ENCODE measurements around the gene HAGHL.

Gene HAGHL

DNA sequence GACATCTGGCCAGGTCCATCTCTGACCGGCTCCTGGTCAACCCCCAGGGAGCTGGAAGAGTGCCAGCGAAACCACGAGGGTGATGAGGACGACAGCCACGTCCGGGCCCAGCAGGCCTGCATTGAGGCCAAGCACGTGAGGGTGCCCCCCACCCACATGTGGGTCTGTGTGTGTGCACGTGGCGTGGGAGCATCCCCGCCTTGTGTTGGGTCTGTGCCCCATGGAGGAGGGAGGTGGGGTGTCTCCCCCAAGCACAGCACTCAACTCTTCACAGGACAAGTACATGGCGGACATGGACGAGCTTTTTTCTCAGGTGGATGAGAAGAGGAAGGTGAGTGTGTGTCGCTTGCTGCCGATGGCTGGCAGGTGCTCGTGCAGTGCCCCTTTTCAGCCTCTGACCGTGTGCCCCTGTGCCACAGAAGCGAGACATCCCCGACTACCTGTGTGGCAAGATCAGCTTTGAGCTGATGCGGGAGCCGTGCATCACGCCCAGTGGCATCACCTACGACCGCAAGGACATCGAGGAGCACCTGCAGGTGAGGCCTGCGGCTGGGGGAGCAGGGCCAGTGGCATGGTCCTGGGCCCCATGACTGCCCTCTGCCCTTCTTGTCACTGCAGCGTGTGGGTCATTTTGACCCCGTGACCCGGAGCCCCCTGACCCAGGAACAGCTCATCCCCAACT lies 45.0 kb upstream of the HAGHL start:
- H3K36me3 ChIP-seq (ENCODE audit: control insufficient read depth, insufficient read depth, low read length): peaks cover 19% of the 10 kb centered on the region

DNA sequence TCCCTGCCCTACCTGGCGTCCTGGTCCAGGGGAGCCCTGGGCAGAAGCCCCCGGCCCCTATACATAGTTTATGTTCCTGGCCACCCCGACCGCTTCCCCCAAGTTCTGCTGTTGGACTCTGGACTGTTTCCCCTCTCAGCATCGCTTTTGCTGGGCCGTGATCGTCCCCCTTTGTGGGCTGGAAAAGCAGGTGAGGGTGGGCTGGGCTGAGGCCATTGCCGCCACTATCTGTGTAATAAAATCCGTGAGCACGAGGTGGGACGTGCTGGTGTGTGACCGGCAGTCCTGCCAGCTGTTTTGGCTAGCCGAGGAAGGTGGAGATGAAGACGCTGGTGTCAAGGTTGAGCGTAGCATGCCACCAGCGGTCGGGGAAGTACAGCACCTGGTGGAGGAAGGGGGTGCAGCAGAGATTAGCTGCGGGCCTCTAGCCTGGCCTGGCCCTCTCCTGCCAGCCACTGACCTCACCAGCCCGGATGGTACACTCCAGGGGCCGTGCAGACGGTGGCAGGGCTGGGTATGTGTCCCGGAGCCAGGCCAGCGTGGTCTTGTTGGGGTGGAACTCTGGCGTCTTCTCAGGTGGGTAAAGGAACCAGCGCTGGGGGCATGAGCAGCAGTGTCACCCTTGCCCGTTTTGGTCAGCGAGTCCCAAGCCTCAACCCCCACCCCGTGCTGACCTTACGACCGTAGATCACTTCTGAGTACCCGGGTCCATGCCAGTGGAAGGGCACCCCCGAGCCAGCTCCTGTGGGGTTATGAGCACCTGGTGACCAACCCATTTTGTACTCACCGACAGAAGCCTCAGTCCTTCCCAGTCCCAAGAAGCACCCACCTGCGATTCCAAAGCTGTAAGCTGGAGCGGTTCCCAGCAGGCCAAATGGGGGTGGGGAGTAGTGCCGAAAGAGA lies 44.2 kb upstream of the HAGHL start:
- peaks cover 20% of the 10 kb centered on the region for H3K36me3 ChIP-seq (ENCODE audit: control insufficient read depth, insufficient read depth, low read length)
- no peaks in the 10 kb centered on the region for H3K27me3 ChIP-seq (replicated peaks; ENCODE audit: control insufficient read depth, insufficient read depth, low read length, poor library complexity, severe bottlenecking)
- H3K27ac ChIP-seq (ENCODE audit: insufficient read depth, low read length, poor library complexity, severe bottlenecking): no peak overlapping the region
- peaks cover 42% of the 10 kb centered on the region for H3K4me1 ChIP-seq (ENCODE audit: control insufficient read depth, insufficient read depth, low read length, poor library complexity, severe bottlenecking)
- no peaks in the 10 kb centered on the region for H3K9me3 ChIP-seq (ENCODE audit: control insufficient read depth, low read length)
- H3K4me3 ChIP-seq (ENCODE audit: insufficient read depth, low read depth, low read length, poor library complexity, severe bottlenecking): no peak overlapping the region
- no peak for DNase-seq

More for the DNA sequence above, 45.0 kb upstream of the HAGHL start:
- peaks cover 47% of the 10 kb centered on the region for H3K4me1 ChIP-seq (ENCODE audit: control insufficient read depth, insufficient read depth, low read length, poor library complexity, severe bottlenecking)
- no peaks in the 10 kb centered on the region for H3K27me3 ChIP-seq (replicated peaks; ENCODE audit: control insufficient read depth, insufficient read depth, low read length, poor library complexity, severe bottlenecking)
- no peak for DNase-seq
- no peak overlapping the region for H3K4me3 ChIP-seq (ENCODE audit: insufficient read depth, low read depth, low read length, poor library complexity, severe bottlenecking)
- no peak overlapping the region for H3K27ac ChIP-seq (ENCODE audit: insufficient read depth, low read length, poor library complexity, severe bottlenecking)
- H3K9me3 ChIP-seq (ENCODE audit: control insufficient read depth, low read length): no peaks in the 10 kb centered on the region

GRCh38 chr16:683396-684070 lies 43.4 kb upstream of the HAGHL start:
- DNase-seq: no peak
- no peaks in the 10 kb centered on the region for H3K9me3 ChIP-seq (ENCODE audit: control insufficient read depth, low read length)
- peak overlapping the region; percentile 52 for H3K4me3 ChIP-seq (ENCODE audit: insufficient read depth, low read depth, low read length, poor library complexity, severe bottlenecking)
- peaks cover 42% of the 10 kb centered on the region for H3K4me1 ChIP-seq (ENCODE audit: control insufficient read depth, insufficient read depth, low read length, poor library complexity, severe bottlenecking)
- peaks cover 20% of the 10 kb centered on the region for H3K36me3 ChIP-seq (ENCODE audit: control insufficient read depth, insufficient read depth, low read length)
- H3K27me3 ChIP-seq (replicated peaks; ENCODE audit: control insufficient read depth, insufficient read depth, low read length, poor library complexity, severe bottlenecking): no peaks in the 10 kb centered on the region
- peak overlapping the region; percentile 75 for H3K27ac ChIP-seq (ENCODE audit: insufficient read depth, low read length, poor library complexity, severe bottlenecking)

DNA sequence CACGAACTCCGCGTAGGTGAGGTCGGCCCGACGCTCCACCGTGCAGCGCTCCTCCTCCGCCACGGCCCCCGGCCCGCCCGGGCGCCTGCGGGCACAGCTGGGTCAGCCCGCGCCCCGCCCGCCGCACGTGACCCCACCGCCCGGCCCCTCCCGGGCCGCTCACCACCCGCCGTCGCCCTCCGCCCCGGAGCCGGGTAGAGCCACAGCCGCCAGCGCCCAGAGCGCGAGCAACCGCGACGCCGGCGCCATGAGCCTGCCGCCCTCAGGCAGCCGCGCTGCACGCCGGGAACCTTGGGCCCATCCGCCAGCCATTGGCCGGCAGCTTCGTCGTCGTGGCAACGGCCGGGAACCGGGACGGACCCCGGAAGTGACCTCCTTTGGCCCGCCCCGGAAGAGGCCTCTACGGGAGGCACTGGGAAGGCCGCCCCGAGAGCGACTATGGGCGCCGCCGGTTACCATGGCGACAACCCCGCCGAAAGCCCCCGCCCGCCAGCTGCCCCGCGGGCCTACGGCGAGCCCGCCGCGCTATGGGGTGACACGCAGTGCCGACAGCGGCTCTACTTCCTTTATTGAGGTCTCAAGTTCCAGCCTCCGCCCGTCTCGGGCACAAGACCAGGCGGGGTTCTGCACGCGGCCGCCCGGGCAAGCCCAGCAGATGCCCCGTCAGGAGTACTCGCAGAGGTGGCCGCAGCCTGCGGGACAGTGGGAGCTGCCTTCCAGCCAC lies 42.7 kb upstream of the HAGHL start, which contains the start of gene JMJD8:
TSS of gene JMJD8 (minus strand) at position 264 of the 724 bp plus-strand sequence. CDS start at position 249, 15 bp downstream.
- H3K4me3 ChIP-seq (ENCODE audit: insufficient read depth, low read depth, low read length, poor library complexity, severe bottlenecking): peak within 1 kb of the TSS; percentile 52
- peak; percentile 93 to 98 (median 96) for DNase-seq
- no peaks in the 10 kb centered on the region for H3K9me3 ChIP-seq (ENCODE audit: control insufficient read depth, low read length)
- H3K27me3 ChIP-seq (replicated peaks; ENCODE audit: control insufficient read depth, insufficient read depth, low read length, poor library complexity, severe bottlenecking): no peaks in the 10 kb centered on the region
- H3K36me3 ChIP-seq (ENCODE audit: control insufficient read depth, insufficient read depth, low read length): peaks cover 20% of the 10 kb centered on the region
- peak within 1 kb of the TSS; percentile 75 for H3K27ac ChIP-seq (ENCODE audit: insufficient read depth, low read length, poor library complexity, severe bottlenecking)
- H3K4me1 ChIP-seq (ENCODE audit: control insufficient read depth, insufficient read depth, low read length, poor library complexity, severe bottlenecking): peaks cover 40% of the 10 kb centered on the region

DNA sequence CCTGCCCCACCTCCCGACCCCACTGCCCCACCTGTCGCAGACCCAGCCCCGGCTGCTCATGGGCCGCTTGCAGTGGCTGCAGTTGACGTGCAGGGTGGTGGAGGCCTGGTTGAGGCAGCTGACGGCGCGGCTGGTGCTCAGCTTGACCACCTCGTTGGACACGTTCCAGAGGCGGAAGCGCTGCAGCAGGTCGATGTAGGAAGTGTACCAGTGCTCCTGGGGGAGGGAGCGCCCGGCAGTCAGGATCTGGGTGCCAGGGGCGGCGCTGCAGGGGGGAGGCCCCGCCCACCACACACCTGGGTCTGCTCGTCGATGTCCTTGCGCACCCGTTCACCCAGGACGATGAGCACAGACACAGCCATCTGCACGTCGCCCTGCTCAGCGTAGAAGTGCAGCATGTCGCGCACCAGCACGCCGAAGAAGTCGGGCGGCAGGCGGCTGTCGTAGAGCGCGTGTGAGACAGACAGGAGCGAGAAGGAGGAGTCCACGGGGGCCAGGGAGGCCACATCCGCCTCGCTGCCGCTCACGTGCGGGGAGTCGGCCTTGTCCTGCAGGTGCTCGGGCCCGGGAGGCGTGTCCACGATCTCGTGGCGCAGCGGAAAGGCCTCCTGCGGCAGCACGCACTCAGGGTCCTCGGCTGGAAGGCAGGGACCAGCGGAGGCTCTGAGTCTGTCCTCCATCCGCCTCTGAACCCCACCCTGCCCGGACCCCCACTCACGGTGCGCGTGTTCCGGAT lies 41.8 kb upstream of the HAGHL start:
- Histone ChIP-seq H3K4me1 (ENCODE audit: control insufficient read depth, insufficient read depth, low read length, poor library complexity, severe bottlenecking) (peaks cover 43% of the 10 kb centered on the region), H3K36me3 (ENCODE audit: control insufficient read depth, insufficient read depth, low read length) (peaks cover 20% of the 10 kb centered on the region), H3K9me3 (ENCODE audit: control insufficient read depth, low read length) (no peaks in the 10 kb centered on the region), H3K27ac (ENCODE audit: insufficient read depth, low read length, poor library complexity, severe bottlenecking) (peak overlapping the region; percentile 75), H3K27me3 (replicated peaks; ENCODE audit: control insufficient read depth, insufficient read depth, low read length, poor library complexity, severe bottlenecking) (no peaks in the 10 kb centered on the region), H3K4me3 (ENCODE audit: insufficient read depth, low read depth, low read length, poor library complexity, severe bottlenecking) (no peak overlapping the region)
- no peak for DNase-seq

DNA sequence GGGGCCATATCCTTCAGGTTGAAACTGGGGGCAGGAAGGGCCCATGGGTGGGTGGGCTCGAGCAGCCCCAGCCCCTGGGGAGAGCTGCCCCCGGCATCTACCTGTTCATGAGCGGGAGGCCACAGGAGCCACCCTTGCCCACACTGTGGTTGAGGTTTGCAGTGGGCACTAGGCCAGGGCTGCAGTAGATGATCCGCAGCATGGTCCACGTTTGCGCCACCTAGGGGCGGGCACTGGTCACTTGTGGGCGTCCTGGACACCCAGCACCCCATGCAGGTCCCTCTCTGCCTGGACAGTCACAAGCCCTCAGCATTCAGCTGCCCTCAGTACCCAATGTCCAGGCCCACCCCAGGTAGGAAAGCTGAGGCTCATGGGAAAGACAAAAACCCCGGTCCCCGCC lies 40.9 kb upstream of the HAGHL start:
- Histone ChIP-seq H3K36me3 (ENCODE audit: control insufficient read depth, insufficient read depth, low read length) (peaks cover 20% of the 10 kb centered on the region), H3K4me3 (ENCODE audit: insufficient read depth, low read depth, low read length, poor library complexity, severe bottlenecking) (no peak overlapping the region), H3K27ac (ENCODE audit: insufficient read depth, low read length, poor library complexity, severe bottlenecking) (no peak overlapping the region), H3K27me3 (replicated peaks; ENCODE audit: control insufficient read depth, insufficient read depth, low read length, poor library complexity, severe bottlenecking) (no peaks in the 10 kb centered on the region), H3K9me3 (ENCODE audit: control insufficient read depth, low read length) (no peaks in the 10 kb centered on the region), H3K4me1 (ENCODE audit: control insufficient read depth, insufficient read depth, low read length, poor library complexity, severe bottlenecking) (peaks cover 42% of the 10 kb centered on the region)
- no peak for DNase-seq

DNA sequence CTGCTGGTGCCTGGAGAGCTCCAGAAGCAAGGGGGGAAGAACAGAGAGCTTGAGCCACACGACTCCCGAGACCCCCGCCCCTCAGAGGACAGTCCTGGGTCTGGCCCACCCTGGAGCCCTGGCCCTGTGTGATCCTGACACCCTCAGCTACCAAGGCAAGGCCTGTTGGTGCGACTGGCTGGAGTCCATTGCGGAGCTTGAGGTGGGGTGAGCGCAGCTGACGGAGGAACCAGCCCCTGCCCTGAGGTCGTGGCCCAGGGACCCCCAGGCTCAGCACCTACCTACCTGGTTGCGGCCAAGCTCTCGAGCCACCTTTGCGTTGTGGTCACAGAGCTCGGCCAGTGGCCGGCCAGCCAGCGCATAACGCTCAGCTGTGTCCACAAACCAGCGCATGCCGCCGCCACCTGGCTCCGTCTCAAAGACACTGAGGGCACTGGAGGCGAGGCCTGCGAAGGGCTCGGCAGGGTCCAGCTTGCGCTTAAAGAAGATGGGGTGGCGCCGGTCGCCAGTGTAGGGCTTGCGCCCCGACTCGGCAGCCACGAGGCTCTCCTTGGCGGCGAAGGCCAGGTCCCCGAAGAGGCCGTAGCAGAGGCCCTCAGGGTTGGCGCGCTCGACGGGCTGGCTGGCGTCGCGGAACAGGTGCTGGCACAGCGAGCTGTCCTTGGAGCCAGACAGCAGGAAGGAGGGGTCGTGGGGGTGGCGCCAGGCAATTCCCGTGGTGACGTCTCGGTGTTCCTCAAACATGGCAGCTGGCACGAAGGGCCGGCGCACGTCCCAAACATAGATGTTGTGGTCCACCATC lies 40.2 kb upstream of the HAGHL start:
- DNase-seq: no peak
- no peak overlapping the region for H3K4me3 ChIP-seq (ENCODE audit: insufficient read depth, low read depth, low read length, poor library complexity, severe bottlenecking)
- H3K4me1 ChIP-seq (ENCODE audit: control insufficient read depth, insufficient read depth, low read length, poor library complexity, severe bottlenecking): peaks cover 38% of the 10 kb centered on the region
- peaks cover 16% of the 10 kb centered on the region for H3K36me3 ChIP-seq (ENCODE audit: control insufficient read depth, insufficient read depth, low read length)
- H3K9me3 ChIP-seq (ENCODE audit: control insufficient read depth, low read length): no peaks in the 10 kb centered on the region
- H3K27me3 ChIP-seq (replicated peaks; ENCODE audit: control insufficient read depth, insufficient read depth, low read length, poor library complexity, severe bottlenecking): no peaks in the 10 kb centered on the region
- H3K27ac ChIP-seq (ENCODE audit: insufficient read depth, low read length, poor library complexity, severe bottlenecking): no peak overlapping the region

- Histone ChIP-seq H3K27me3 (replicated peaks; ENCODE audit: control insufficient read depth, insufficient read depth, low read length, poor library complexity, severe bottlenecking) (no peaks in the 10 kb centered on the region), H3K4me3 (ENCODE audit: insufficient read depth, low read depth, low read length, poor library complexity, severe bottlenecking) (no peak overlapping the region), H3K4me1 (ENCODE audit: control insufficient read depth, insufficient read depth, low read length, poor library complexity, severe bottlenecking) (peaks cover 38% of the 10 kb centered on the region), H3K27ac (ENCODE audit: insufficient read depth, low read length, poor library complexity, severe bottlenecking) (no peak overlapping the region), H3K36me3 (ENCODE audit: control insufficient read depth, insufficient read depth, low read length) (peaks cover 10% of the 10 kb centered on the region), H3K9me3 (ENCODE audit: control insufficient read depth, low read length) (no peaks in the 10 kb centered on the region)
- no peak for DNase-seq
Measured at GRCh38 chr16:687499-687898, 39.4 kb upstream of the HAGHL start.
